BE2C (cell line): ENCODE results near the gene CCHCR1.

Experiments used
- DNase-seq: peaks from one replicate; pipeline ENCODE4 v3.0.0-alpha.2; 2020
- H3K27me3 ChIP-seq: fragments of 250-450 bp; sonication (Bioruptor Pico); 2 replicates; pipeline ENCODE4 v1.5.1; 2020; ENCODE audit warnings: mild to moderate bottlenecking
- H3K36me3 ChIP-seq: fragments of 250-450 bp; sonication (Bioruptor Pico); 2 replicates; pipeline ENCODE4 v1.5.1; 2020; ENCODE audit warnings: mild to moderate bottlenecking
- H3K4me1 ChIP-seq: fragments of 250-450 bp; sonication (Bioruptor Pico); 2 replicates; pipeline ENCODE4 v1.5.1; 2020
- H3K4me3 ChIP-seq: 2 replicates; pipeline ENCODE4 v1.5.1; 2011; ENCODE audit warnings: low read depth, low read length
- H3K9me3 ChIP-seq: fragments of 250-450 bp; sonication (Bioruptor Pico); 2 replicates; pipeline ENCODE4 v1.5.1; 2020
- CTCF ChIP-seq: IDR thresholded peaks from 2 replicates; pipeline ENCODE4 v1.5.1; 2012; ENCODE audit warnings: mild to moderate bottlenecking, low read depth, low read length

Gene CCHCR1

GRCh38 chr6:31179896-31180295 lies 22.3 kb upstream of the CCHCR1 start:
- Histone ChIP-seq H3K4me1 (no peaks in the 10 kb centered on the region), H3K4me3 (peak overlapping the region; percentile 56), H3K9me3 (no peaks in the 10 kb centered on the region), H3K27me3 (no peaks in the 10 kb centered on the region), H3K36me3 (no peaks in the 10 kb centered on the region)
- no peak for DNase-seq
- TF ChIP-seq CTCF: no peak

GRCh38 chr6:31179042-31179386 lies 21.4 kb upstream of the CCHCR1 start:
- no peak for DNase-seq
- no peak overlapping the region for H3K4me3 ChIP-seq
- TF ChIP-seq CTCF: no peak
- no peaks in the 10 kb centered on the region for H3K36me3 ChIP-seq
- no peaks in the 10 kb centered on the region for H3K9me3 ChIP-seq
- H3K27me3 ChIP-seq: no peaks in the 10 kb centered on the region
- no peaks in the 10 kb centered on the region for H3K4me1 ChIP-seq

- TF ChIP-seq CTCF: no peak
- no peak overlapping the region for H3K4me3 ChIP-seq
- no peaks in the 10 kb centered on the region for H3K4me1 ChIP-seq
- H3K27me3 ChIP-seq: no peaks in the 10 kb centered on the region
- H3K9me3 ChIP-seq: no peaks in the 10 kb centered on the region
- no peaks in the 10 kb centered on the region for H3K36me3 ChIP-seq
- DNase-seq: no peak
Observed at GRCh38 chr6:31178143-31179041, 20.8 kb upstream of the CCHCR1 start.

- TF ChIP-seq CTCF: no peak
- DNase-seq: no peak
- Histone ChIP-seq H3K9me3 (no peaks in the 10 kb centered on the region), H3K4me3 (no peak overlapping the region), H3K27me3 (no peaks in the 10 kb centered on the region), H3K4me1 (no peaks in the 10 kb centered on the region), H3K36me3 (no peaks in the 10 kb centered on the region)
Observed at GRCh38 chr6:31175971-31176370, 18.4 kb upstream of the CCHCR1 start.

- no peak for TF ChIP-seq CTCF
- Histone ChIP-seq H3K4me3 (no peak overlapping the region), H3K4me1 (no peaks in the 10 kb centered on the region), H3K9me3 (no peaks in the 10 kb centered on the region), H3K36me3 (no peaks in the 10 kb centered on the region), H3K27me3 (no peaks in the 10 kb centered on the region)
- DNase-seq: no peak
Observed at GRCh38 chr6:31174378-31174777, 16.8 kb upstream of the CCHCR1 start.

- Histone ChIP-seq H3K4me3 (no peak overlapping the region), H3K9me3 (no peaks in the 10 kb centered on the region), H3K27me3 (no peaks in the 10 kb centered on the region), H3K4me1 (no peaks in the 10 kb centered on the region), H3K36me3 (no peaks in the 10 kb centered on the region)
- no peak for TF ChIP-seq CTCF
- no peak for DNase-seq
Observed at GRCh38 chr6:31173406-31173805, 15.8 kb upstream of the CCHCR1 start.
